Measurements from ENCODE around the gene LMF1. TPM values are rescaled to one million over a fixed set of nuclear protein-coding genes. Genes with fewer than 3 reads are reported as not detected.

Gene LMF1
- total RNA-seq, 2 donors from 2014 or later = 15.8 to 20.1 TPM

DNA sequence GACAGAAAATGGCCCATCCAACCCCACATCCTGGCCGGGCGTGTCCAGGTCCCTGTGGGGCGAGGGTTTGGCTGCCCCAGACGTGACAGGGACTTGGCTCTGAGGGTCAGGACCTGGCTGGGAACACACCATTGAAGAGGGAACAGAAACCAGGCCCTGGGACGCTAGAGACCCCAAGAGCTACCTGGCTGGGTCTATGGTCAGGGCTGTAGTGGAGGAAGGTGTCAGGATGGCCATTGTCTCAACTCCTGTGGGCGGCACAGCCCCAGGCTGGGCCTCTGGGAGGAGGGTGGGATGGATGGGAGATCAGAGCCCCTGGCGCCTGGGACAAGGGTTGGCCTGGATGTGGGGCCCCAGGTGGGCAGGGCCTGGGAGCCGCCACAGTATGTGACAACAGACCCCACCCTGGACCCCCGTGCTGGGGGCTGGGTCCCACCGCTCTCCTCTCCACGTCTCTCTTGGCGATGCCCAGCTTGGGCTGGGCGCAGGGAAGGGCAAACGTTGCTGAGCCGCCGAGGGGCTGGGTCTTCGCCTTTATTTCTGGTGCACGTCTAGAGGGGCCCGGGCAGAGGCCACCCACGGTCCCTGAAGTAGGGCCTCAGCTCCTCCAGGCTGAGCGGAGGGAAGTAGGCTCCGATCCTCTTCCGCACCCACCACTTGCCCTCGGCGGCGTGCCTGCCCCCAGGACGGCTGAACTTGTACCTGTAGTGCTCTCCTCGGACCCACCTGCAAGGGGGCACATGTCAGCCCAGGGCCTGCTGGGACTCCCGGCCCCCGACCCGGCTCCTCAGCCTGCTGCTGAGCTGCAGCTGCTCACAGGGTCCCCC is 116.6 kb downstream of the LMF1 start:
- no peaks in the 10 kb centered on the region for H3K36me3 ChIP-seq (replicated peaks in 1 of 2; ENCODE audit: insufficient read depth in 1 of 2, low read depth in 2 of 2)
- intact Hi-C loops (cut with DNase I) = no loop called here
- no peak overlapping the region for H3K4me3 ChIP-seq
- 91 to 92% methylated on average over 2 to 29 of the region's 31 CpGs for WGBS, 2 donors
- ATAC-seq (no peak), DNase-seq (no peak)
- no peak for TF ChIP-seq POLR2A (IDR thresholded peaks at IDR 0.05)
- TF ChIP-seq, protein P1, sequence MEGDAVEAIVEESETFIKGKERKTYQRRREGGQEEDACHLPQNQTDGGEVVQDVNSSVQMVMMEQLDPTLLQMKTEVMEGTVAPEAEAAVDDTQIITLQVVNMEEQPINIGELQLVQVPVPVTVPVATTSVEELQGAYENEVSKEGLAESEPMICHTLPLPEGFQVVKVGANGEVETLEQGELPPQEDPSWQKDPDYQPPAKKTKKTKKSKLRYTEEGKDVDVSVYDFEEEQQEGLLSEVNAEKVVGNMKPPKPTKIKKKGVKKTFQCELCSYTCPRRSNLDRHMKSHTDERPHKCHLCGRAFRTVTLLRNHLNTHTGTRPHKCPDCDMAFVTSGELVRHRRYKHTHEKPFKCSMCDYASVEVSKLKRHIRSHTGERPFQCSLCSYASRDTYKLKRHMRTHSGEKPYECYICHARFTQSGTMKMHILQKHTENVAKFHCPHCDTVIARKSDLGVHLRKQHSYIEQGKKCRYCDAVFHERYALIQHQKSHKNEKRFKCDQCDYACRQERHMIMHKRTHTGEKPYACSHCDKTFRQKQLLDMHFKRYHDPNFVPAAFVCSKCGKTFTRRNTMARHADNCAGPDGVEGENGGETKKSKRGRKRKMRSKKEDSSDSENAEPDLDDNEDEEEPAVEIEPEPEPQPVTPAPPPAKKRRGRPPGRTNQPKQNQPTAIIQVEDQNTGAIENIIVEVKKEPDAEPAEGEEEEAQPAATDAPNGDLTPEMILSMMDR (IDR thresholded peaks at IDR 0.05) = no peak
- no peak overlapping the region for H3K27ac ChIP-seq
- no peaks in the 10 kb centered on the region for H3K9me3 ChIP-seq
- H3K4me1 ChIP-seq = no peaks in the 10 kb centered on the region
- no peaks in the 10 kb centered on the region for H3K27me3 ChIP-seq

DNA sequence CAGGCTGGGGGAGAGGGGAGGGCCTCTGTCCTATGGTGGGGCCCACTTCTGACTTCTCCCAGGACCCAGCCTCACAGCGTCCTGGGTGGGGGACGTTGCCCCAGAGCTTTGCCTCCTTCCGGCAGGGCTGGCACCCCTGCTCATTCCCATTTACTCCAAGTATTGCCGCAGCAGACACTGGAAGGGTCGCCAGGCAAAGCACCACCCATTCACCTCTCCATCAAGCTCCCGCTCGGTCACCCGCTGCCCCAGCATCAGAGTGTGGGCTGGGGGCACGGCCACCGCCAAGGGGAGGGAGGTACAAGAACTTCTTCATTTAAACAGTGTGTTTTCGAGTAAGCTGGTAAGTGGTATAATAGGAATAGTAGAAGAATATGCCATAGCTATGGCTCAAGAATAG is 117.5 kb downstream of the LMF1 start:
- H3K4me3 ChIP-seq = no peak overlapping the region
- H3K4me1 ChIP-seq = no peaks in the 10 kb centered on the region
- no peaks in the 10 kb centered on the region for H3K27me3 ChIP-seq
- intact Hi-C loops (cut with DNase I) = no loop called here
- no peaks in the 10 kb centered on the region for H3K9me3 ChIP-seq
- DNase-seq (no peak), ATAC-seq (no peak)
- TF ChIP-seq, protein P1 (IDR thresholded peaks at IDR 0.05) = no peak
- no peak for TF ChIP-seq POLR2A (IDR thresholded peaks at IDR 0.05)
- H3K36me3 ChIP-seq (replicated peaks in 1 of 2; ENCODE audit: insufficient read depth in 1 of 2, low read depth in 2 of 2) = no peaks in the 10 kb centered on the region
- WGBS, 2 donors = 84 to 91% methylated on average over 8 to 10 of the region's 11 CpGs
- no peak overlapping the region for H3K27ac ChIP-seq

DNA sequence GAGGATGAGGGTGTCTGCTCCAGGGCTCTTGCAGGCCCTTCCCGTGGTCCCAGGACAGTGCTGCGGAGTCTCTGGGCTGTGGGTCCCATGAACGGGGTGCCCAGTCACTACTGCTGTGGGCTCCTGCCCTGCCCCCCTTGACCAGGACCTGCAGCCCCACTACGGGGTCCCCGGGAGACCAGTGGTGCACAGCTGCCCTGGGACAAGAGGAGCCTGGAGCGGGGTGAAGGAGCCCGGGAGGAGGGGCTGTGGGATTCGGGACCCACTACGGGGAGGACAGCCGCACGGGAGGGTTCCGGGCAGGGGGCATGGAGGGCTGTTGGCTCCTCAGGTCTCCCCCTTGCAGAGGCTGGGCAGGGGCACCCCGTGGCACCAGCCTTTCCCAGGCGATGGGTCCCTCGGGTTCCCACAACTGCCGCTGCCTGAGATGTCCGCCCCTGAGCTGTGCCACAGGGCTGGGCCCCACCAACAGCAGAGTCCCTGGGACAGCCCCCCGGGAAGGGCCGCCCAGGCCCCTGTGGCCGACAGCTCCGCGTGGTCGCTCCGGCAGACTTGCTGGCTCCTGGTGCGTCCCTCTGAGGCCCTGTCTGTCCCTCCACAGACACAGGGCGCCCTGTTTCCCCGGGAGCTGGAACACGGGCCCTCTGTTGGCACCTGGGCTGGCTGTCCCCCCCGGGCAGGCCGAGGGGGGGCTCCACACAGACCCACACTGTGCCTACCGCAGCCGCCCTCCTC is 118.2 kb downstream of the LMF1 start:
- H3K4me3 ChIP-seq = no peak overlapping the region
- no peak overlapping the region for H3K27ac ChIP-seq
- H3K36me3 ChIP-seq (replicated peaks in 1 of 2; ENCODE audit: insufficient read depth in 1 of 2, low read depth in 2 of 2) = no peaks in the 10 kb centered on the region
- no peaks in the 10 kb centered on the region for H3K4me1 ChIP-seq
- 40 to 88% methylated on average over 1 to 15 of the region's 32 CpGs for WGBS, 2 donors
- no peak for TF ChIP-seq POLR2A (IDR thresholded peaks at IDR 0.05)
- TF ChIP-seq, protein P1 (IDR thresholded peaks at IDR 0.05) = no peak
- no peaks in the 10 kb centered on the region for H3K27me3 ChIP-seq
- DNase-seq (no peak), ATAC-seq (no peak)
- intact Hi-C loops (cut with DNase I) = no loop called here
- H3K9me3 ChIP-seq = no peaks in the 10 kb centered on the region

DNA sequence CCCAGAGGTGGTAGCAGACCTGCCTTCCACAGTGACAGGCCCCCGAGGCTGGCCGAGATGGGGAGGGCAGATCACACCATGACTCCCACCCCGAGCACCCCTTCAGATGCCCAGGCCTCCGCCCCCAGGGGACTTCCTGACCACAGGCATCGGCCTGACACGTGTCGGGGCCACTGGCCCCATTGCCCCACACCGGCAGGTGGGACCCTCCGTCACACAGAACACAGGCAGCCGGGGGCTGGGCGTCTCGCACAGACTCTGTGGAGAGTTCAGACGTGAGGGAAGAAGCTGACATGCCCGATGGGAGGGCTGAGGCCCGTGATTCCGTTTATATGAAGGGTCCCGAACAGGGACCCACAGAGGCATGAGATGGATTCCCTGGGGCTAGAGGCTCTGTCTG is 118.9 kb downstream of the LMF1 start:
- Histone ChIP-seq H3K9me3 (no peaks in the 10 kb centered on the region), H3K4me3 (no peak overlapping the region), H3K4me1 (no peaks in the 10 kb centered on the region), H3K27ac (no peak overlapping the region), H3K27me3 (no peaks in the 10 kb centered on the region), H3K36me3 (replicated peaks in 1 of 2; ENCODE audit: insufficient read depth in 1 of 2, low read depth in 2 of 2) (no peaks in the 10 kb centered on the region)
- 78 to 86% methylated on average over 14 to 17 of the region's 17 CpGs for WGBS, 2 donors
- ATAC-seq (no peak), DNase-seq (no peak)
- intact Hi-C loops (cut with DNase I) = no loop called here
- no peak for TF ChIP-seq POLR2A (IDR thresholded peaks at IDR 0.05)
- TF ChIP-seq, protein P1 (IDR thresholded peaks at IDR 0.05) = no peak
